Stimulated activated naive CD8-positive, alpha-beta T cell treated with anti-CD3 and anti-CD28 coated beads, Interleukin-15, Interleukin-2, amounts not matched to agents 100 ng/mL and 50 ng/mL, for 24 hours (primary cell): Measurements from ENCODE around the gene KCNK7.

Experiments
- H3K27ac Mint-ChIP-seq: one replicate; pipeline ENCODE4 v1.8.0; 2021; ENCODE audit warnings: mild to moderate bottlenecking, mixed read lengths
- H3K27me3 Mint-ChIP-seq: one replicate; pipeline ENCODE4 v1.8.0; 2021; ENCODE audit warnings: mixed read lengths
- H3K36me3 Mint-ChIP-seq: one replicate; pipeline ENCODE4 v1.8.0; 2021; ENCODE audit warnings: low read depth, mixed read lengths
- H3K4me1 Mint-ChIP-seq: one replicate; pipeline ENCODE4 v1.8.0; 2021; ENCODE audit warnings: low read depth, mixed read lengths
- H3K4me3 Mint-ChIP-seq: one replicate; pipeline ENCODE4 v1.8.0; 2021; ENCODE audit warnings: mild to moderate bottlenecking, mixed read lengths
- H3K9me3 Mint-ChIP-seq: one replicate; pipeline ENCODE4 v1.8.0; 2021; ENCODE audit warnings: mixed read lengths

Gene KCNK7

DNA sequence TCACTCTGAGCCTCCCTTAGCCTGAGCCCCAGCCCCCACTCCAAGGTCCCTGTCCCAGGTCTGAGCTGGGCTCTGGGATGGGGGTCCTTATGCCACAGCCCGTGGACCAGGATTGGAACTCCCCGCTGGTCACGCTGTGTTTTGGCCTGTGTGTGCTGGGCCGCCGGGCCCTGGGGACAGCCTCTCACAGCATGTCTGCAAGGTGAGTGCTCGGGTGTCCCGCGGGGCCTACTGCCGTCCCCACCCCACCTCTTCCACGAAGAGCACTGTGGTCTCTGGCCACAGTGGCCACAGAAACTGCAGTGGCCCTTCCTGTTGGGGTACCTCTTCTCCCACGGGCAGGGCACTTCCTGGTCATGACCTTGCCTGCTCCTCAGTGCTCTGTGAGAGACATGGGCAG lies 38.8 kb upstream of the KCNK7 start:
- Mint-ChIP-seq H3K9me3 (no peaks in the 10 kb centered on the region), H3K4me1 (peaks cover 25% of the 10 kb centered on the region), H3K27ac (no peak overlapping the region), H3K4me3 (no peak overlapping the region), H3K27me3 (no peaks in the 10 kb centered on the region), H3K36me3 (peaks cover 10% of the 10 kb centered on the region)

DNA sequence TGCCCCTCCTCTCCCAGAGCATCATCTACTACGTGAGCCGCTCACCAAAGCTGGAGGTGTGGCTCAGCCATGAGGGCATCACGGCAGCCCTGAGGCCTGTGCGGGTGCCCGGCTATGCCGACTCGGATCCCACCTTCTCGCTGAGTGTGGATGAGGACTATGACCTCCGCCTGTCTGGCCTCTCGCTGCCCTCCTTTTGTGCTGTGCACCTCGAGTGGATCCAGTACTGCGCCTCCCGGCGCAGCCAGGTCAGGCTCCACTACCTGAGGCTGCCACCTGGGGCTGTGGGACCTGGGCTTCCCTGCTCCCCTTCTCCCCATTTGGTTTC lies 38.5 kb upstream of the KCNK7 start:
- Mint-ChIP-seq H3K4me1 (peaks cover 21% of the 10 kb centered on the region), H3K9me3 (no peaks in the 10 kb centered on the region), H3K27me3 (no peaks in the 10 kb centered on the region), H3K27ac (no peak overlapping the region), H3K4me3 (no peak overlapping the region), H3K36me3 (peaks cover 13% of the 10 kb centered on the region)

DNA sequence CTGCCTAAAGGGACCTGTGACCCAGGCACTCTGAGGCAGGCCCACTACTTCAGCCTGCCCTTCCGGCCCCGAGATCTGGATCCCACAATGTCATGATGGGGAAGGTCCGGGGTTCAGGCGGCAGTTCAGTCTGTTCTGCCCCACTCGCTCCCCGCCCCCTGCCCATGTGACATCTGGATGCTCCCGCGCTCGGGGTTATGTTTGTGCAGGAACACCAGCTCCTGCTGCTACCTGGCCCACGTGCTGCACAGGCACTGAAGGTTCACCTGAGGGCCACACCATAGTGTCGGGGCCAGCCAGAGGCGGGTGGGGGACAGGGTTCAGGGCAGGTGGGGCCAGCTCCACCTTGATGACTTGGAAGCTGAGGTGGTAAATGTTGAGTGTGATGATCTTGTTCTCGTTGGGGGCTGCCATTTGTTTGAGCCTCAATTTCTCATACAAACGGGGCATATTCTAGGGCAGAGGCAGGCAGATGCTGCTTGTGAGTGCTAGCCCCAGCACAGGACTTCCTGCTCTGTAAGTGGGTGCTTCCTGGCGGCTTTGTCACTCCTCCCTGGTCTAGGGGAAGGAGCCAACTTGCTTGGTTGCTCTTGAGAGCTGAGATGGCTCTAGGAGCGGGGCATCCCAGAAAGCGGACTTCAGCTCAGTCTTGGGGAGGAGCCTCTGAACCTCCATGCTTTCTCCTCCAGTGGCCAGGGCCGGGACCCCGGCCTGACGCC lies 37.9 kb upstream of the KCNK7 start:
- H3K27ac Mint-ChIP-seq = no peak overlapping the region
- H3K36me3 Mint-ChIP-seq = peaks cover 13% of the 10 kb centered on the region
- peaks cover 16% of the 10 kb centered on the region for H3K4me1 Mint-ChIP-seq
- H3K9me3 Mint-ChIP-seq = no peaks in the 10 kb centered on the region
- no peak overlapping the region for H3K4me3 Mint-ChIP-seq
- no peaks in the 10 kb centered on the region for H3K27me3 Mint-ChIP-seq

DNA sequence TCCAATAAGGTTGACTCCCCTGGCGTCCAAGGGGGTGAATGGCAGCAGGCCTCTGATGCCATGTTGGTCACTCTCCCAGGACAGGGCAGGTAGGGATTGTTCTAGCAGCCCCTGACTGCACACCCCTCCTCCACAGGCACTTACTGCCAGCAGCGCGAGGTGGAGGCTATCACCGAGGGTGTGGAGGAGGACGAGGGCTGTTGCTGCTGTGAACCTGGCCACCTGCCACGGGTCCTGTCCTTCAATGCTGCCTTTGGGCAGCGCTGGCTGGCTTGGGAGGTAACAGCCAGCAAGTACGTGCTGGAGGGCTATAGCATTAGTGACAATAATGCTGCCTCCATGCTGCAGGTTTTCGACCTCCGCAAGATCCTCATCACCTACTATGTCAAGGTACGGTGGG lies 34.6 kb upstream of the KCNK7 start:
- H3K27me3 Mint-ChIP-seq = no peaks in the 10 kb centered on the region

DNA sequence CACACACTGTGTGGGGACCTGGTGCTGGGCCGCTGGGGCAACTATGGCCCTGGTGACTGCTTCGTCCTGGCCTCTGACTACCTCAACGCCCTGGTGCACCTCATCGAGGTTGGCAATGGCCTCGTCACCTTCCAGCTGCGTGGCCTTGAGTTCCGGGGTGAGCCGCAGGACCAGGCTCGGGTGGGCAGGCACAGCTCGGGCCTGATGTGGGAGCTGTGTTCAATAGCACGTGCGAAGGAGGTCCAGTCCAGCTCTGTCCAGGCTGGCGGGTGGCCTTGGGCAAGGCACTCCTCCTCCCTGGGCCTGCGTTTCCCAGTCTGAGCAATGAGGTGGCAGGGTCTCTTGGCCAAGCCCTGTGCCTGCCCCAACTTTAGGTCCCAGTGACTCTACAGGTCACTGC lies 34.0 kb upstream of the KCNK7 start:
- Mint-ChIP-seq H3K27ac (no peak overlapping the region), H3K9me3 (no peaks in the 10 kb centered on the region), H3K4me1 (peaks cover 10% of the 10 kb centered on the region), H3K27me3 (no peaks in the 10 kb centered on the region), H3K36me3 (peaks cover 21% of the 10 kb centered on the region), H3K4me3 (no peak overlapping the region)

More for the DNA sequence above, 34.6 kb upstream of the KCNK7 start:
- H3K36me3 Mint-ChIP-seq = peaks cover 21% of the 10 kb centered on the region
- no peak overlapping the region for H3K27ac Mint-ChIP-seq
- H3K9me3 Mint-ChIP-seq = no peaks in the 10 kb centered on the region
- no peak overlapping the region for H3K4me3 Mint-ChIP-seq
- H3K4me1 Mint-ChIP-seq = peaks cover 10% of the 10 kb centered on the region

DNA sequence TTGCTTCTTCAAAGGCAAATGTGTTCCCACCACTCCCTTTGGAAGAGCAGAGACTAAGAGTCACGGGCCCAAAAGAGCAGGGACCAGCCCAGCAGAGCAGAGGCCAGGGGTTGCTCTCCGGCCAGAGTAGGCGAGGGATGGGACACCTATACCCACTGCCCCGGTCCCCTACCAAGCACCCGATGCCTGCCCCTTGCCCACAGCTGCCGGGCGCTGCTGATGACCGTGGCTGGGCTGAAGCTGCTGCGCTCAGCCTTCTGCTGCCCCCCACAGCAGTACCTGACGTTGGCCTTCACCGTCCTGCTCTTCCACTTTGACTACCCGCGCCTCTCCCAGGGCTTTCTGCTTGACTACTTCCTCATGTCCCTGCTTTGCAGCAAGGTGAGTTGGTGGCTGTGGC lies 31.6 kb upstream of the KCNK7 start:
- H3K36me3 Mint-ChIP-seq = peaks cover 35% of the 10 kb centered on the region

DNA sequence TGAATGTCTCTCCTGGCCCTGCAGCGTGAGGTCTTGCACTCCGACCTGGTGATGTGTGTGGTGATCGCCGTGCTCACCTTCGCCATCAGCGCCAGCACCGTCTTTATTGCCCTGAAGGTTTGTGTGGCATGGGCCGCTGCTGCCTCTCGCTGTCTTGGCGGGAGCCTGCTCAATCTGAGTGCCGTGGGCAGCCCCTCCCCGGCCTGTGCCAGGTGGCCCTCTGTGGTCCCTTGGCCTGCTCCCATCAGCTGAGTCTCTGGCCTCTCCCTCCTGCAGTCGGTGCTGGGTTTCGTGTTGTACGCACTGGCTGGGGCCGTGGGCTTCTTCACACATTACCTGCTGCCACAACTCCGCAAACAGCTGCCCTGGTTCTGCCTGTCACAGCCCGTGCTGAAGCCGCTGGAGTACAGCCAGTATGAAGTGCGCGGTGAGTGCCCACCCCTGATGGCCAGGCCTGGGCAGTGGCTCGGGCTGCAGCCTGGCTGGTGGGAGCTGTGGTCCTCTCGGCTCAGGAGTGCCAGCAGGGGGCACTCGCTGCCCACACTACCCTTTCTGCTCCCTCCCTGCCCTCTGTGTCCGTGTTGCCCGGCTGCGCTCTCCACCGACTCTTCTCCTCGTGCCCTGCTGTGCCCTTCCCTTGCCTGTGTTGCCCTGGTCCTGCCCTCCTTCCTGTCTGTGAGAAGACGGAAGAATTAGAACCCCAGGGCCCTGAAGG lies 30.2 kb upstream of the KCNK7 start:
- Mint-ChIP-seq H3K36me3 (peaks cover 46% of the 10 kb centered on the region), H3K27ac (peak overlapping the region; percentile 70)

More for the DNA sequence above, 31.6 kb upstream of the KCNK7 start:
- Mint-ChIP-seq H3K27me3 (no peaks in the 10 kb centered on the region), H3K4me1 (peaks cover 7% of the 10 kb centered on the region), H3K9me3 (no peaks in the 10 kb centered on the region), H3K4me3 (no peak overlapping the region), H3K27ac (no peak overlapping the region)

DNA sequence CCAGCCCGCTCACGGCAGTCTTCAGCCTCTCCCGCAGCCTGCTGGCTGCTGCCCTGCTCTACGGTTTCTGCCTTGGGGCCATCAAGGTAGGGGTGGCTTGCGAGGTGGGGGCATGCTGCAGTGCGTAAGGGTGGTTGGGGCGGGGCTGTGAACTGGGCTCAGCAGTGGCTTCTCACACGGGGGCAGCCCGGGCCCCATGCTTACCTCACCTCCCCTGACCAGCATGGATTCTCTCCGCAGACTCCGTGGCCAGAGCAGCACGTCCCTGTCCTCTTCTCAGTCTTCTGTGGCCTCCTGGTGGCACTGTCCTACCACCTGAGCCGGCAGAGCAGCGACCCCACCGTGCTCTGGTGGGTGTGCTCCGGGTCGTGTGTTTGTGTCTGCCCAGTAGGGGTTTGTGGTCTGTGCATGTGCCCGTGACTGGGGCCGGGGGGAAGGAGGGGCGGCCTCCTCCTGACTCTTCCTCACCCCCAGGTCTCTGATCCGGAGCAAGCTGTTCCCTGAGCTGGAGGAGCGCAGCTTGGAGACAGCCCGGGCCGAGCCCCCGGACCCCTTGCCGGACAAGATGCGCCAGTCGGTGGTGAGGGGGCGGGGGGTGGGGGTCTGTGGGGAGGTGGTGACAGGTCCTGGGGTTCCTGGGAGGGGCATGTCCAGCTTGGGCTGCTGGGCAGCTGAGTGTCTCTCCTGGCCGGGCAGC lies 29.5 kb upstream of the KCNK7 start:
- Mint-ChIP-seq H3K4me1 (peaks cover 10% of the 10 kb centered on the region), H3K27me3 (no peaks in the 10 kb centered on the region), H3K36me3 (peaks cover 46% of the 10 kb centered on the region), H3K4me3 (no peak overlapping the region), H3K27ac (no peak overlapping the region), H3K9me3 (no peaks in the 10 kb centered on the region)

More for the DNA sequence above, 30.2 kb upstream of the KCNK7 start:
- Mint-ChIP-seq H3K4me1 (peaks cover 10% of the 10 kb centered on the region), H3K9me3 (no peaks in the 10 kb centered on the region), H3K27me3 (no peaks in the 10 kb centered on the region), H3K4me3 (peak overlapping the region; percentile 20)

GRCh38 chr11:65623852-65624616 lies 28.4 kb upstream of the KCNK7 start:
- no peaks in the 10 kb centered on the region for H3K9me3 Mint-ChIP-seq
- peaks cover 10% of the 10 kb centered on the region for H3K4me1 Mint-ChIP-seq
- H3K4me3 Mint-ChIP-seq = no peak overlapping the region
- H3K27ac Mint-ChIP-seq = no peak overlapping the region
- no peaks in the 10 kb centered on the region for H3K27me3 Mint-ChIP-seq
- peaks cover 49% of the 10 kb centered on the region for H3K36me3 Mint-ChIP-seq

DNA sequence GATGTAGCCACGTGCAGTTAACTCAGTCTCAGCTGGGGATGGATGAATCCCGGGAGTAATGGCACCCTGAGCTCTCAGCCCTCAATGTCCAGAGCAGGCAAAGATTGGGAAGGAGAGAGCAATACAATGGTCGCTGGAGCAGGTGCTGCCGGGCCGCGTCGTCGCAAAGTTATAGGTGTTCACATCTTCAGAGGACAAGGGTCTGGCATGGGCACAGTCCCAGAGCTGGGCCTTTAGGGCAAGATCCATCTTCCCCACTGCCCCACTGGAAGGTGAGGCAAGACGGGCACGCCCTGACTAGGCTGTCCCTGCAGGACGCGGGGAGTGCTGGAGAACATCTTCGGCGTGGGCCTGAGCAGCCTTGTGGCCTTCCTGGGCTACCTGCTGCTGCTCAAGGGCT lies 27.6 kb upstream of the KCNK7 start:
- H3K4me3 Mint-ChIP-seq = no peak overlapping the region
- H3K27me3 Mint-ChIP-seq = no peaks in the 10 kb centered on the region
- no peak overlapping the region for H3K27ac Mint-ChIP-seq
- H3K9me3 Mint-ChIP-seq = no peaks in the 10 kb centered on the region
- peaks cover 49% of the 10 kb centered on the region for H3K36me3 Mint-ChIP-seq
- peaks cover 10% of the 10 kb centered on the region for H3K4me1 Mint-ChIP-seq

DNA sequence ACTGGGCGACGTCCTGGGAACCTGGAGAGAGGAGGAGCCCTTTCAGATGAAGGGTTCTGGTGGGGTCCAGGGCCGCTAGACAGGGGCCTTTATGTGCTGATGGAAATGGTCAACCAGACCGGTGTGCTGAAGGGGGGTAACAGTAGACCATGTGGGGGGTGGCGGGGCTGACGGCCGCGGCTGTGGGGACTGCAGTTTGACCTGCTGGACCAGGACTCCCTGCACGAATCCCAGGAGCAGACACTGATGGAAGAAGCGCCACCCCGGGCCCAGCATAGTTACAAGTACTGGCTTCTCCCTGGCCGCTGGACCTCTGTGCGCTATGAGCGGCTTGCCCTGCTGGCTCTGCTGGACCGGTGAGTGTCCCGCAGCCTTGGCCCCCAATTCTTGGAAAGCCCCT lies 26.4 kb upstream of the KCNK7 start:
- peaks cover 53% of the 10 kb centered on the region for H3K36me3 Mint-ChIP-seq
- no peak overlapping the region for H3K4me3 Mint-ChIP-seq
- no peaks in the 10 kb centered on the region for H3K9me3 Mint-ChIP-seq
- no peaks in the 10 kb centered on the region for H3K27me3 Mint-ChIP-seq
- peaks cover 19% of the 10 kb centered on the region for H3K4me1 Mint-ChIP-seq
- H3K27ac Mint-ChIP-seq = no peak overlapping the region

DNA sequence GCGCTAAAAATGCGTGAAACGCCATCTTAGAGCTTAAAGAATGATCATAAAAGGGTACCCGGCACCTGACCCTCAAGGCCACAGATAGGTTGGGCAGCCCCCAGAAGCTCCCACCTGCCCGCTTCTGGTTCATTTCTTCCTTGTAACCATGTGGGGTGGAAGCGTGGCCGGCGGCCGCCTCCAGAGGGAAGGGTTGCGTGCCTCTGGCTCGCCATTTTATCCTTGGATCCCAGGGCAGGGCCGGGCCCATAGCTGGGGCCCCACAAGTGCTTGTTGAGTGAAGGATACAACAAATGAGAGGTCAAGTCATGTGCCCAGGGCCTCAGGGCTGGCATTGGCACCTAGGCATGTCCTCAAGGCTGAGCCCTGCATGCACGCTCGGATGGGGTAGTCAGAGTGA lies 25.9 kb upstream of the KCNK7 start:
- Mint-ChIP-seq H3K4me1 (peaks cover 25% of the 10 kb centered on the region), H3K36me3 (peaks cover 57% of the 10 kb centered on the region)

GRCh38 chr11:65620666-65621065 lies 25.1 kb upstream of the KCNK7 start:
- H3K27ac Mint-ChIP-seq = no peak overlapping the region
- no peak overlapping the region for H3K4me3 Mint-ChIP-seq
- no peaks in the 10 kb centered on the region for H3K27me3 Mint-ChIP-seq
- H3K36me3 Mint-ChIP-seq = peaks cover 52% of the 10 kb centered on the region
- H3K4me1 Mint-ChIP-seq = peaks cover 23% of the 10 kb centered on the region
- no peaks in the 10 kb centered on the region for H3K9me3 Mint-ChIP-seq

More for the DNA sequence above, 25.9 kb upstream of the KCNK7 start:
- Mint-ChIP-seq H3K27me3 (no peaks in the 10 kb centered on the region), H3K27ac (no peak overlapping the region), H3K4me3 (no peak overlapping the region), H3K9me3 (no peaks in the 10 kb centered on the region)

GRCh38 chr11:65619281-65619928 lies 23.8 kb upstream of the KCNK7 start:
- H3K4me1 Mint-ChIP-seq = peaks cover 27% of the 10 kb centered on the region
- peaks cover 50% of the 10 kb centered on the region for H3K36me3 Mint-ChIP-seq
- H3K27ac Mint-ChIP-seq = no peak overlapping the region
- H3K4me3 Mint-ChIP-seq = no peak overlapping the region
- no peaks in the 10 kb centered on the region for H3K27me3 Mint-ChIP-seq
- no peaks in the 10 kb centered on the region for H3K9me3 Mint-ChIP-seq
